ENCODE measurements around the gene ZBTB45.
"Not testable (repeated sequence)": the region's sequence is repeated elsewhere in the genome, so short reads cannot be mapped to it uniquely, and the experiment has no call there.

ZBTB45 gene

GRCh38 chr19:58510084-58510862 is 9.3 kb downstream of the ZBTB45 start:
- DNase-seq, result no peak

GRCh38 chr19:58509731-58510083 is 9.9 kb downstream of the ZBTB45 start:
- DNase-seq, result no peak

- DNase-seq, result not testable (repeated sequence)
These were observed 11.9 kb downstream of the ZBTB45 start for GRCh38 chr19:58507602-58508223.

GRCh38 chr19:58500242-58500641 is 19.4 kb downstream of the ZBTB45 start:
- no peak for DNase-seq

- DNase-seq, result peak; percentile 83
These were observed 20.3 kb downstream of the ZBTB45 start for GRCh38 chr19:58499021-58499927.

- DNase-seq, result no peak
These were observed 21.1 kb downstream of the ZBTB45 start for GRCh38 chr19:58498316-58499020.

GRCh38 chr19:58497634-58498170 is 21.9 kb downstream of the ZBTB45 start:
- no peak for DNase-seq

GRCh38 chr19:58492265-58492664 is 27.3 kb downstream of the ZBTB45 start:
- no peak for DNase-seq

- DNase-seq, result no peak
These were observed 28.2 kb downstream of the ZBTB45 start for GRCh38 chr19:58491393-58491792.

GRCh38 chr19:58484349-58484748 is 35.3 kb downstream of the ZBTB45 start:
- not testable (repeated sequence) for DNase-seq

DNA sequence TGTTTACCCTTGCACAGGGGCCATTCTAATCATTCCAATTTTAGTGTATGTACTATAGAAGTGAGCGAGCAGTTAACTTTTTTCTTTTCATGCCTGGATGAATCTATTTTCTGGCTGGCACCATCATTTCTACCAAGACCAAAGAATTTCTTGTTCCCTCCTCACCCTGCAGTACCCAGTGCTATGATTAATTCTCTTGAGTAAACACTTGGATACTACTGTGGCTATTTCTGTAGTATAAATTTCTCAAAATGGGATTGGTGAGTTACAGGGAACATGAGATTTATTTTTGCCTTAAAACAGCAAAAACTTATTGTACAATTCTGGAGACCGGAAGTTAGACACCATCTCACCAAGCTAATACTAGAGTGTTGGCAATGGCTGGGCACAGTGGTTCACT is 35.8 kb downstream of the ZBTB45 start:
- no peak for DNase-seq

- no peak for DNase-seq
These were observed 37.2 kb downstream of the ZBTB45 start for GRCh38 chr19:58482372-58482771.

DNA sequence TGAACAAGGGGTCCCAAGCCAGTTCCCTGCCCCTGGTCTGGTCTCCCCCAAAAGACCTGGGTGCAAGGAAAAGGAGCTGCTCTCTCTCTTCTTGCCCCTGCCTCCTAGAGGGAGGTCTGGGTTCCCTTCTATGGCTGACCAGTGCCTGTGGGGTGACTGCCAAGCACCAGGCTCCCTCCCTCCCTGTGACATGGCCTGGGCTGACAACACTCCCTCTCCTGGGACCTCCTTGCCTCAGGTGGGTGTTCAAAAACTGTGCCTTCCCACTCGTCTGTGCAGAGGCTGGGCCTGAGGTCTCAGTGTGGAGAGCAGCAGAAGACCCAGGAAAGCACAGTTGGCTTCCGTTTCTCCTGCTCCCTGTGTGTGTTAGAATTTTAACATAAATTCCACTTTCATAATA is 38.8 kb downstream of the ZBTB45 start:
- DNase-seq, result no peak

GRCh38 chr19:58480481-58480830 is 39.2 kb downstream of the ZBTB45 start:
- DNase-seq, result no peak

DNA sequence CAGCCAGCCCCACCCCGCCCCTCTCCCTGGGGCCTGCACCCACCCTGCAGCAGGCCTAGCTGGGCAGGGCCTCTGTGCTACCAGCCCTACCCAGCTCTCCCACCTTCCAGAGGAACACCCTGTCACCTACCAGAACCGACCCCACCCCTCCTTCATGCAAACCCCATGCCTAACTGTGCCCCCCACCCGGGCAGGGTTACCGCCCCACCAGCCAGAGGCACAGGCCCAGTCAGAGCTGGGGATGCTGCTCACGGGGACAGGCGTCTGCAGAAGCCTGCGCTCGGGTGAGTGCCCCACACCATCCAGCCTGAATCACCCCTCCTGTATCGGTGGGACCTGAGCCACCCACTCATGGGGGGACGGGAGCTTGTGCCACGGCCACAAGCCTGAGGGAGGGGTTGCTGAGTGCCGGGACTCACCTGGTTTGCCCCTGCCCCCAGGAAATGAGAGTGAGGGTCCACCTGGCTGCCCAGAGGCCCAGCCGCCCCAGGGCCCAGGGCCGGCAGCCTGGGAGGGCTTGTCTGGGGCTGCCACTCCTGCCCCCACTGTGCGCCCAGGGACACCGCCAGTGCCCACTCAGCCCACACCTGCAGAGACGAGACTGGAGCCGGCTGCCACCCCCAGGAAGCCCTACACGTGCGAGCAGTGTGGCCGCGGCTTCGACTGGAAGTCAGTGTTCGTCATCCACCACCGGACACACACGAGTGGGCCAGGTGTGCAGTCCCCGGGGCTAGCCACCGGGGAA is 39.7 kb downstream of the ZBTB45 start:
- no peak for DNase-seq

GRCh38 chr19:58479303-58479702 is 40.3 kb downstream of the ZBTB45 start:
- no peak for DNase-seq

- DNase-seq, result no peak
These were observed 41.7 kb downstream of the ZBTB45 start for GRCh38 chr19:58477871-58478270.

DNA sequence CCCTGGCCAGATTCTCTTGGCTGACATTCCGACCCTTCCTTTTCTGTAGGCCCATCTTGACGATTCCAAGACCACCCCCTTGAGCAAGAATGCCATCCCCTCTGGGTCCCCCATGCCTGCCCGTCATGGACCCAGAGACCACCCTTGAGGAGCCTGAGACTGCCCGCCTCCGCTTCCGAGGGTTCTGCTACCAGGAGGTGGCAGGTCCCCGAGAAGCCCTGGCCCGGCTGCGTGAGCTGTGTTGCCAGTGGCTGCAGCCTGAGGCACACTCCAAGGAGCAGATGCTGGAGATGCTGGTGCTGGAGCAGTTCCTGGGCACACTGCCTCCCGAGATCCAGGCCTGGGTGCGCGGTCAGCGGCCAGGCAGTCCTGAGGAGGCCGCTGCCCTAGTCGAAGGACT is 42.5 kb downstream of the ZBTB45 start:
- no peak for DNase-seq

DNA sequence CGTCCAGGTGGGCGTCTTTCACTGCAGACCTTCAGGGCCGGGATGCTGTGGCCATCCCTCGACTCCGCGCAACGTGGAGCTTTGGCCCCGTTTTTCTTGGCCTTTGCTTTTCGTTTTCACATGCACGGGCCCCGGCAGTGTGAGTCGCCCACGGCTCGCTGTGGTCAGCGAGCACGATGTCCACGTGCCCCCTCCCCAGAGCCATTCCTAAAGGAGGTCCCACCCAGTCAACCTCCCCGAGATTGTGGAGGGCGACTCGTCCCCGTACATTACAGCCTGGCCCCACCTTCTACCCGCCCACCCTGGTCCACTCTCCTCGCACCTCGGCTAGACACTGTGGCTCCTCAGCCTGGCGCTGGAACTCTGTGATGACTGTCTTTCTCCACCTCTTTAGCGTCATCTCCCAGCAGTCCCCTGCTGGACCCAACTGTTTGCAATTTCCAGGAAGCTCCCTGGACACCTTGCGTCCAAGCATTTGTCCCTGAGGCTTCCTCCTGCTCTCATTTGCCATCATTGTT is 43.1 kb downstream of the ZBTB45 start:
- no peak for DNase-seq

- DNase-seq, result peak; percentile 99
These were observed 43.7 kb downstream of the ZBTB45 start, which contains the start of gene ZNF446 for GRCh38 chr19:58475714-58476497. Gene ZNF446, plus strand, starts transcription at chr19:58476352. Its CDS starts 867 bp downstream, at chr19:58477219.
